PFSK-1 (cell line): ENCODE data around the gene BEST1.

Source experiments
- FOXP2 ChIP-seq: optimal IDR thresholded peaks from 2 replicates; pipeline ENCODE3; 2011; ENCODE audit warnings: borderline replicate concordance, control low read depth, inconsistent platforms; ENCODE audit not compliant: insufficient read depth; ENCODE audit errors: extremely low read length, extremely low read depth
- POLR2AphosphoS5 ChIP-seq: IDR thresholded peaks from 2 replicates; pipeline ENCODE4 v1.6.1; 2012; ENCODE audit warnings: low read depth, mild to moderate bottlenecking, control low read depth, low read length, moderate library complexity
- REST ChIP-seq, 2 experiments: IDR thresholded peaks; 2 replicates each; pipeline versions ENCODE4 v1.6.1 to v1.8.0; 2011 to 2012; ENCODE audit warnings: low read depth in 2 of 2, low read length in 2 of 2, control low read depth in 1 of 2, inconsistent platforms in 1 of 2, mild to moderate bottlenecking in 1 of 2, moderate library complexity in 1 of 2; ENCODE audit not compliant: insufficient read depth in 1 of 2
- SIN3A ChIP-seq: IDR thresholded peaks from 2 replicates; pipeline ENCODE4 v1.6.1; 2012; ENCODE audit warnings: mild to moderate bottlenecking, low read length, moderate library complexity, borderline replicate concordance; ENCODE audit not compliant: insufficient read depth
- TAF1 ChIP-seq: IDR thresholded peaks from 2 replicates; pipeline ENCODE4 v1.6.1; 2012; ENCODE audit warnings: low read length, control low read depth, borderline replicate concordance; ENCODE audit not compliant: insufficient read depth

BEST1 gene

GRCh38 chr11:62012832-62013461 lies 62.8 kb downstream of the BEST1 start:
- no peak for TF ChIP-seq REST (IDR thresholded peaks at IDR 0.05; ENCODE audit: insufficient read depth in 1 of 2, low read depth in 2 of 2, low read length in 2 of 2)
- TF ChIP-seq SIN3A, result no peak
- TF ChIP-seq FOXP2, result no peak
- TF ChIP-seq POLR2AphosphoS5, result no peak
- no peak for TF ChIP-seq TAF1
